Measurements from ENCODE around the gene ABCA4. TPM values are rescaled to one million over a fixed set of nuclear protein-coding genes. Genes with fewer than 3 reads are reported as not detected.

Gene ABCA4
- total RNA-seq, 4 donors from 2014 or later: 0.49 to 2.0 (median 1.0) TPM; not detected in 1

DNA sequence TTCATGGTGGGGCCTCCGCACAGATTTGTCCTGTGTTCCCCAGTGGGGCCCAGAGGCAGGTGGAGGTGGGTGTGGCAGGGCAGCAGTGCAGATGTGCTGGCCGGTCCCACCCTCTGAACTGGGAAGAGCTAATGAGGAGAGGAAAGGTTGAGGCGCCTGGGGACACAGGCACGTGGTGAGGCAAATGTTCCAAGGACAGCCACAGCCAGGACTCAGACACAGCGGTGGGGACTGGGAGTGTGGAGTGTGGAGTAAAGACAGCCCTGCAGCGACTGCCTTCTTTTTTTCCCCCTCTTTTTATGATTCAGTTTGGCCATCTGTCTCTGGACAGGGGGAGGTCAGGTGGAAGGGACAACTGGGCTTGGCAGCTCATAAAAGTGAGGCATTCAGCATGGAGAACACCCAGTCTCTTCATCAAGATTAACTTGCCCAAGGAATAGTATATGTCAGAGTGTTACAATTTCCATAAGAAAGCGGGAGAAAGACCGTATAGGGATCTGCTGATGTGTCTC is 107.5 kb downstream of the ABCA4 start:
- Histone ChIP-seq H3K4me3 (no peak overlapping the region), H3K27ac (no peak overlapping the region), H3K27me3 (no peaks in the 10 kb centered on the region), H3K4me1 (no peaks in the 10 kb centered on the region), H3K36me3 (no peaks in the 10 kb centered on the region), H3K9me3 (no peaks in the 10 kb centered on the region)
- intact Hi-C loops (cut with DNase I; ENCODE audit: low total_unique reads): no loop called here
- DNase-seq: no peak
- no peak for TF ChIP-seq POLR2A (IDR thresholded peaks at IDR 0.05)
- TF ChIP-seq, protein P1, sequence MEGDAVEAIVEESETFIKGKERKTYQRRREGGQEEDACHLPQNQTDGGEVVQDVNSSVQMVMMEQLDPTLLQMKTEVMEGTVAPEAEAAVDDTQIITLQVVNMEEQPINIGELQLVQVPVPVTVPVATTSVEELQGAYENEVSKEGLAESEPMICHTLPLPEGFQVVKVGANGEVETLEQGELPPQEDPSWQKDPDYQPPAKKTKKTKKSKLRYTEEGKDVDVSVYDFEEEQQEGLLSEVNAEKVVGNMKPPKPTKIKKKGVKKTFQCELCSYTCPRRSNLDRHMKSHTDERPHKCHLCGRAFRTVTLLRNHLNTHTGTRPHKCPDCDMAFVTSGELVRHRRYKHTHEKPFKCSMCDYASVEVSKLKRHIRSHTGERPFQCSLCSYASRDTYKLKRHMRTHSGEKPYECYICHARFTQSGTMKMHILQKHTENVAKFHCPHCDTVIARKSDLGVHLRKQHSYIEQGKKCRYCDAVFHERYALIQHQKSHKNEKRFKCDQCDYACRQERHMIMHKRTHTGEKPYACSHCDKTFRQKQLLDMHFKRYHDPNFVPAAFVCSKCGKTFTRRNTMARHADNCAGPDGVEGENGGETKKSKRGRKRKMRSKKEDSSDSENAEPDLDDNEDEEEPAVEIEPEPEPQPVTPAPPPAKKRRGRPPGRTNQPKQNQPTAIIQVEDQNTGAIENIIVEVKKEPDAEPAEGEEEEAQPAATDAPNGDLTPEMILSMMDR (IDR thresholded peaks at IDR 0.05): no peak

DNA sequence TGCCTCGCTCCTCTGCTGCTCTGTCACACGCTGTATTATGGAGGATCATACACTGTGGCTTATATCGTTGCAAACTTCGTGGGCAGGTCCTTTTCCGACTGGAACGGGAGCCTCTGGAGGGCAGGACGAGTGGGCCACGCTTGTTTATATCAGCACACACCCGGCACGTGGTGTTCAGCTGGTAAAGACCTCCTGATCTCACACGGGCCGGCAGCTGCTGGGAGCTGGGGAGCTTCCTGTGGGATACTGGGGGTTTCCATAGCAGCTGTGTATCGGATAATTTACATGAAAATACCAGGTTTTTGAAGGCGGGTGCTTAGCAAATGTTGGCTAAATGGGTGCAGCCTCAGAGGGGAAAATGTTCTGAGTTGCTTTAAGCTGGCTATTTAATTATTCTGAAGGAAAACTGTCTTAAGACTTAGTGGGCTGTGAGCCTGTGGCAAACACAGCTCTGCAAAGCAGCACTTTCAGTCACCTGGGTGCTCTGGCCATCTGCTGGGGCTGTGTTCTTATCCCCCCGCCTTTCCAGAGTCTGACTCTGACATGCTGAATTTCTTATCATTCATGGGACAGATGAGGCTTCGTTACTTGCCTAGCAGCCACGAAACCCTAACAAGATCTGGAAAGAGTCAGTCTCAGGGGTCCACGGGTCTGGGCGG is 108.1 kb downstream of the ABCA4 start:
- Histone ChIP-seq H3K9me3 (no peaks in the 10 kb centered on the region), H3K4me3 (no peak overlapping the region), H3K4me1 (no peaks in the 10 kb centered on the region), H3K27me3 (no peaks in the 10 kb centered on the region), H3K36me3 (no peaks in the 10 kb centered on the region), H3K27ac (no peak overlapping the region)
- intact Hi-C loops (cut with DNase I; ENCODE audit: low total_unique reads): no loop called here
- TF ChIP-seq POLR2A (IDR thresholded peaks at IDR 0.05): no peak
- TF ChIP-seq, protein P1 (IDR thresholded peaks at IDR 0.05): no peak
- no peak for DNase-seq

DNA sequence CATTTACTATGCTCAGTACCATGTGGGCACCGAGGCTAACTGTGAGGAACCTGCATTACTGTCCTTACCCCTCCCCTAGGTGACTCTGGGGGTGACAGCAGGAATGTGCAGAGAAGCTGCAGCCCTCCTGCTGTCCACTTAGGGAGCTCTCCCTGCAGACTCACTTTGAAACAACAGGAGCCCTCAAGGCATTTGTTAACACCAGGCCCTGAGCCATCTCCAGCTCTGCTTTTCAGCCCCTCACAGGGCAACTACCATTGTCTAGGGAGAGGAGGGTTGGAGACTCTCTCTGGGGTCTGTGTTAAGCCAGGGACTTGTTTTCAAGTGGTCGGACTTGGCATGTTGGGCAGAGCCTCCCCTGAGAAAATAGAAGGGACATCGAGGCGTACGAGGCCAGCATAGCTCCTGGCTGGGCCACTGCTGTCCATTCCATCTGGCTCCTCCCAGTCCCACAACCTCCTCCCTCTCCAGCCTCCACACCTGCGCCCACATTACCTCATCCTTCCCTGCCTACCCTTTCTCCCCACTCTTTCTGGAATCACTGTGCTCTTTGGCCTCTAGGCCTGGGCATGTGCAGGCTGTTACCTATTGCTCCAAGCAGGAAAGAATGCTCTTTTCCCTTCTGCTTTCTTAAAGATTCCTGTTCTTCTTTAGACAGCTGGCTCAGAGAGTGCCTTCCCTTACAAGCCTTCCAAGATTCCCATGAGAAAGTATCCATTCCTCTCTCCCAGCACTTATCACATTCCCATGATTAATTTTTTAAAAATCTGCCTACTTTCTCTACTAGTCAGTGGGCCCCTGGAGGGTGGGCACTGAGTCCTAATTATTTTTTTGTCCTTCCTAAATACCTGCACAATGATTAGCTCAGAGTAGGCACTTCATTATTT is 109.0 kb downstream of the ABCA4 start:
- Histone ChIP-seq H3K4me3 (no peak overlapping the region), H3K27me3 (no peaks in the 10 kb centered on the region), H3K36me3 (no peaks in the 10 kb centered on the region), H3K27ac (no peak overlapping the region), H3K4me1 (no peaks in the 10 kb centered on the region), H3K9me3 (no peaks in the 10 kb centered on the region)
- TF ChIP-seq, protein P1 (IDR thresholded peaks at IDR 0.05): no peak
- intact Hi-C loops (cut with DNase I; ENCODE audit: low total_unique reads): no loop called here
- DNase-seq: no peak

DNA sequence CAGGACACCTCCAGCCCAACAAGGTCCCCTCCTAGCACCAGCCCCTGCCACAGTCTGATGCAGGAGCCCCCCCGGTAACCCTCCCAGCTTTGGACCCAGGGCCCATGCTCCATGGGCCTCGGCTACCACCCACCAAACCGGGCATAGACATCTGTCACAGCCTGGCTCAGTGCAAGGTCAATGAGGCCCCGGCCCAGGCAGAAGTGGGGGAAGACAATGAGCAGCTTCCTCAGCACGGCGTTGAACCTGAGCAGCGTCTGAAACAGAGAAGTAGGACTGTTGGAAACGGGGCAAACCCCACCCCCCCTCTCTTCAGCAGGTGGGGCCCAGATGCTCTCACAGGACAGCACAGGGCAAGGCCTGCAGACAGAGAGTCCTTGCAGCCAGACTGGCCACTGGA is 109.8 kb downstream of the ABCA4 start:
- DNase-seq: no peak
- Histone ChIP-seq H3K27me3 (no peaks in the 10 kb centered on the region), H3K4me3 (no peak overlapping the region), H3K9me3 (no peaks in the 10 kb centered on the region), H3K4me1 (no peaks in the 10 kb centered on the region), H3K27ac (no peak overlapping the region), H3K36me3 (no peaks in the 10 kb centered on the region)
- intact Hi-C loops (cut with DNase I; ENCODE audit: low total_unique reads): no loop called here
- TF ChIP-seq, protein P1 (IDR thresholded peaks at IDR 0.05): no peak
- no peak for TF ChIP-seq POLR2A (IDR thresholded peaks at IDR 0.05)

DNA sequence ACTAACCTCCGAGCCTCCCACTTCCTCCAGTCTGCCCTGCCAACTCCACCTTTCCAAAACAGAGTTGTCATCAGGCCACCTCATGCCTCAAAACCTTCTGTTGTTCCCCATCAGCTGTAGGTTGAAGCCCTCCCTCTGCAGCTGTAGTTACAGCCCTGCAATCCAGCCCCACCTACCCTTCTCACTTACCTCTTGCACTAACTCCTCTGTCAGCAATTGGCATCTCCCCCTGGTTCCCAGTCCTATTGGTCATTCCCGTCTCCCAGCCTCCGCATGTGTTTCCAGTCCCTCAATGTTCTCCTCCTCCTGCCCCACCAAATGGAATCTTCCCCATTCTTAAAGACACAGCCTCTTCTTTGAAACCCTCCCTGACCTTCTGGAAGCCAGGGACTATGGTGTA is 111.6 kb downstream of the ABCA4 start:
- no peaks in the 10 kb centered on the region for H3K9me3 ChIP-seq
- DNase-seq: no peak
- TF ChIP-seq, protein P1 (IDR thresholded peaks at IDR 0.05): no peak
- no peak for TF ChIP-seq POLR2A (IDR thresholded peaks at IDR 0.05)
- intact Hi-C loops (cut with DNase I; ENCODE audit: low total_unique reads): no loop called here
- H3K4me3 ChIP-seq: no peak overlapping the region
- no peak overlapping the region for H3K27ac ChIP-seq
- no peaks in the 10 kb centered on the region for H3K27me3 ChIP-seq
- no peaks in the 10 kb centered on the region for H3K36me3 ChIP-seq
- no peaks in the 10 kb centered on the region for H3K4me1 ChIP-seq
